Kidney (tissue), 14 donors: Measurements from ENCODE around the gene HTR3E. TPM values are rescaled to one million over a fixed set of nuclear protein-coding genes. Genes with fewer than 3 reads are reported as not detected.

Experiments
- DNase-seq, 5 donors: peaks; one replicate each; pipeline ENCODE4 v3.0.0-alpha.2; 2013 to 2020
- FAIRE-seq: peaks from 2 replicates; lab custom pipeline; 2012; peaks lifted over from hg19 to GRCh38; lab: Jason Lieb, UNC
- H3K27ac ChIP-seq, 2 donors: one replicate each; pipeline ENCODE4 v1.7.0; 2013; ENCODE audit warnings: low read depth in 2 of 2, low read length in 2 of 2, inconsistent platforms in 1 of 2
- H3K27me3 ChIP-seq: one replicate; pipeline ENCODE4 v1.7.1; 2013; ENCODE audit warnings: low read length, inconsistent platforms; ENCODE audit not compliant: control insufficient read depth, insufficient read depth
- H3K36me3 ChIP-seq, 3 donors: one replicate each; pipeline versions ENCODE4 v1.7.0 to v1.7.1; 2013; ENCODE audit warnings: low read length in 3 of 3, control low read depth in 1 of 3, inconsistent platforms in 1 of 3; ENCODE audit not compliant: insufficient read depth in 3 of 3, control insufficient read depth in 2 of 3
- H3K4me1 ChIP-seq, 3 donors: one replicate each; pipeline versions ENCODE4 v1.7.0 to v1.7.1; 2013; ENCODE audit warnings: low read length in 3 of 3, inconsistent platforms in 1 of 3, low read depth in 1 of 3; ENCODE audit not compliant: control insufficient read depth in 2 of 3, insufficient read depth in 2 of 3
- H3K4me3 ChIP-seq, 3 donors: one replicate each; pipeline versions ENCODE4 v1.7.0 to v1.8.1; 2013; ENCODE audit warnings: low read length in 3 of 3, control low read depth in 1 of 3, inconsistent platforms in 1 of 3
- H3K9ac ChIP-seq, 3 donors: one replicate each; pipeline versions ENCODE4 v1.7.0 to v1.7.1; 2013; ENCODE audit warnings: low read length in 3 of 3, control low read depth in 1 of 3, inconsistent platforms in 1 of 3
- H3K9me3 ChIP-seq, 3 donors: one replicate each; pipeline versions ENCODE4 v1.7.0 to v1.7.1; 2013; ENCODE audit warnings: low read length in 3 of 3, control low read depth in 1 of 3, inconsistent platforms in 1 of 3; ENCODE audit not compliant: control insufficient read depth in 2 of 3, insufficient read depth in 1 of 3
- intact Hi-C: fragments of 100-400 bp; cut with DNase I; formaldehyde crosslinking; loops from one replicate; pipeline ENCODE4 v1.11.1; 2022
- polyA plus RNA-seq: library from polyadenylated mRNA; stranded (reverse); fragments of 350-450 nt; fragmentation: Illumina TruSeq; extraction: RNeasy Lipid Tissue Mini Kit (QIAGEN cat#74804); gene quantifications from one replicate; pipeline ENCODE4 v1.2.3, GENCODE V29; 2014; ENCODE audit warnings: low read depth, low replicate concordance; ENCODE audit not compliant: insufficient read depth
- total RNA-seq: library from RNA; stranded (reverse); fragmentation: NEBNext Ultra II Directional; extraction: Animal tissue kit (Norgen Biotek cat#: 25700); gene quantifications from one replicate; pipeline ENCODE4 v1.2.1, GENCODE V29; 2021
- TF ChIP-seq, protein P1 (sequence below): IDR thresholded peaks from 3 replicates; pipeline ENCODE4 v1.5.1; 2012; ENCODE audit warnings: mild to moderate bottlenecking, moderate library complexity, borderline replicate concordance; ENCODE audit not compliant: insufficient read depth; ENCODE audit errors: extremely low read depth
- donor health status: control.
- donor health status: control.
- donor health status: control.
- donor health status: control.
- donor health status: control.
- donor health status: DM: yes; HTN: yes; CAD: no.
- donor health status: Normal renal cell carcinoma (clear cell type).

HTR3E gene
- total and polyA plus RNA-seq, 2 donors from 2014 or later, result not detected

DNA sequence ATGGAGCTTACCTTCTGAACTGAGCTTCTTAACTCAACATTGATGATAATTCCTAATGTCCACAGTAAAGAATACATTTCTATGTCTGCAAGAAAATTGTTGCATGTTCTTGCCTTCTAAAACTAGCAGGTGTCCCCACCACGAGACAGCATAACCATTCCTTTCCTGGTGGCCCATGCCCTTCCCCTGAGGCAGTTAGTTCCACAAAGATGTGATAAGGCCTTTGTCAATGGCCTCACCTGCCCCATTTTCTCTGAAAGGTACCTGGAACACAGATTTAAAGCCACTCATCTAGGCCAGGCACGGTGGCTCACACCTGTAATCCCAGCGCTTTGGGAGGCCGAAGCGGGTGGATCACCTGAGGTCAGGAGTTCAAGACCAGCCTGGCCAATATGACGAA lies 21.0 kb upstream of the HTR3E start:
- no peak for FAIRE-seq

DNA sequence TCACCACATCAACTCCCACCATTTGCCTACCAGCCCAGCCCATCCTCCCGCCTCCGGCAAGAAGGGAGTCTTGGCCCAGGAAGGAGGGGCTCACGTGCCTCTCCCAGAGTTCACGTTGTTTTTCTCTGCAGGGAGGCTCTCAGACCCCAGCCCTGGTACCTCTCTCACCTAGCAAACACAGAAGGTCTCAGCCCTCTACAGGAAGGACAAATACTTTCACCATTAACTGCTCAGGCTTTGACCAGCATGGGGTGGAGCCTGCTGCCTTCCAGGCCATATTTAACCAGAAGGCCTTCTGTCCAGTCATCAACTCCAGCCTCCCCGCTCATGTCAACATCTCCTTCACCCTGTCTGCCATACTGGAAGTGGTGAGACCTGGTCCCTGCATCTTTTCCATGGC lies 19.0 kb upstream of the HTR3E start:
- Histone ChIP-seq H3K36me3 (no peaks in the 10 kb centered on the region), H3K27me3 (no peaks in the 10 kb centered on the region), H3K9me3 (no peaks in the 10 kb centered on the region), H3K27ac (no peak overlapping the region), H3K4me3 (no peak overlapping the region), H3K9ac (no peak overlapping the region), H3K4me1 (no peaks in the 10 kb centered on the region)
- intact Hi-C loops, result no loop called here
- TF ChIP-seq, protein P1, sequence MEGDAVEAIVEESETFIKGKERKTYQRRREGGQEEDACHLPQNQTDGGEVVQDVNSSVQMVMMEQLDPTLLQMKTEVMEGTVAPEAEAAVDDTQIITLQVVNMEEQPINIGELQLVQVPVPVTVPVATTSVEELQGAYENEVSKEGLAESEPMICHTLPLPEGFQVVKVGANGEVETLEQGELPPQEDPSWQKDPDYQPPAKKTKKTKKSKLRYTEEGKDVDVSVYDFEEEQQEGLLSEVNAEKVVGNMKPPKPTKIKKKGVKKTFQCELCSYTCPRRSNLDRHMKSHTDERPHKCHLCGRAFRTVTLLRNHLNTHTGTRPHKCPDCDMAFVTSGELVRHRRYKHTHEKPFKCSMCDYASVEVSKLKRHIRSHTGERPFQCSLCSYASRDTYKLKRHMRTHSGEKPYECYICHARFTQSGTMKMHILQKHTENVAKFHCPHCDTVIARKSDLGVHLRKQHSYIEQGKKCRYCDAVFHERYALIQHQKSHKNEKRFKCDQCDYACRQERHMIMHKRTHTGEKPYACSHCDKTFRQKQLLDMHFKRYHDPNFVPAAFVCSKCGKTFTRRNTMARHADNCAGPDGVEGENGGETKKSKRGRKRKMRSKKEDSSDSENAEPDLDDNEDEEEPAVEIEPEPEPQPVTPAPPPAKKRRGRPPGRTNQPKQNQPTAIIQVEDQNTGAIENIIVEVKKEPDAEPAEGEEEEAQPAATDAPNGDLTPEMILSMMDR, result no peak
- FAIRE-seq, result no peak
- no peak for DNase-seq

More for the DNA sequence above, 21.0 kb upstream of the HTR3E start:
- H3K9me3 ChIP-seq, result no peaks in the 10 kb centered on the region
- no peaks in the 10 kb centered on the region for H3K27me3 ChIP-seq
- H3K4me3 ChIP-seq, result no peak overlapping the region
- intact Hi-C loops, result no loop called here
- no peak overlapping the region for H3K27ac ChIP-seq
- H3K4me1 ChIP-seq, result no peaks in the 10 kb centered on the region
- no peak overlapping the region for H3K9ac ChIP-seq
- no peak for DNase-seq
- no peaks in the 10 kb centered on the region for H3K36me3 ChIP-seq
- TF ChIP-seq, protein P1, result no peak

DNA sequence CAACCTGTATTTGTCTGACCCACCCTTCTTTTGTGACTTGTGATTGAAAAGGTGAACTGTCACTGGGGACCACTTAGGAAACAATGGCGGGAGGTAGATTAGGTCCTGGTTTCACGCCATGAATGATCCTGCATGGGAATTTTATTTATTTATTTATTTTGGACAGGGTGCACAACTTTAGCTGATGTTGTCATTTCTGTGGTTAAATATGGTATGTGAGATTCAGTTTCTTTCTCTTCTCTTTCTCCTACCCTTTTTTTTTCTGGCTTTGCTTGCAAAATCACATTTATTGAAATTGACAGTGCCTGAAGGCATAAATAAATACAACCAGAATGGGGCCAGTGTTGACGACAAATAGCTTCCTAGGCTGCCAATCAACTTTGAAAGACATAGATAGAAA lies 18.0 kb upstream of the HTR3E start:
- intact Hi-C loops, result no loop called here
- no peak for DNase-seq
- H3K9me3 ChIP-seq, result no peaks in the 10 kb centered on the region
- H3K4me3 ChIP-seq, result no peak overlapping the region
- H3K27me3 ChIP-seq, result no peaks in the 10 kb centered on the region
- H3K9ac ChIP-seq, result no peak overlapping the region
- no peak for FAIRE-seq
- H3K27ac ChIP-seq, result no peak overlapping the region
- TF ChIP-seq, protein P1, result no peak
- no peaks in the 10 kb centered on the region for H3K36me3 ChIP-seq
- H3K4me1 ChIP-seq, result no peaks in the 10 kb centered on the region

DNA sequence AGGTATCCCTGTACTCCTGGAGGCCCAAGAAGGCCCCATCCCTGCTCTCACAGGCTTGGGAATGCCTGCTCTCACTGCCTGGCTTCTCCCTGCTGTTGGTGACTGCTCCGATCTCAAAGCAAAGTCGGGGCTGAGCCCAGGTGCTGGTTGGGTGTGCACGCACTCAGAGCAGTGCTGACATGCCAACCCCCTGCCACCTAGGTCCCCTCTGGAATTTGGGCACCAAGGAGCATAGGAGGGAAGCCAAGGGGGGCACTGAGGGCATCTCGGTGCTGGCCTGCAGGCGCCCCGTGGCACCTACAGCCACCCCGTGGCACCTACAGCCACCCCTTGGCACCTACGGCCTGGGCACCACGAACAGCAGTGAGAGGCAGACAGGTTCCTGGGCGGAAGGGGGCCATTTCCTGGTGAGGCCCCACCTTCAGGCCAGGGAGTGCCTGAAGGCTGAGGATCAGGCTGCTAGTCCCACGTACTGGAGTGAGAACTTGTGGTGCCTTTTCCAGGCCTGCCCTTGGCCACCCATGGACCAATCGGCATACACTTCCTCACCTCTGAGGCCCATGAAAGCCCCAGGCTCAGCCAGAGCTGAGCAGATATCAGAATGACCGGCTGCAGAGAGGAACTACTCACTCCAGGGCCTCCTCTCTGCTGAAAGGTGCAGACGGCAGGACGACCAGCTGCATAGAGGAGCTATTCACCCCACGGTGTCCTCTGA lies 15.6 kb upstream of the HTR3E start:
- no peak overlapping the region for H3K27ac ChIP-seq
- H3K4me1 ChIP-seq, result no peaks in the 10 kb centered on the region
- no peak for DNase-seq
- no peaks in the 10 kb centered on the region for H3K36me3 ChIP-seq
- no peaks in the 10 kb centered on the region for H3K27me3 ChIP-seq
- no peak overlapping the region for H3K4me3 ChIP-seq
- H3K9ac ChIP-seq, result no peak overlapping the region
- TF ChIP-seq, protein P1, result no peak
- FAIRE-seq, result no peak
- H3K9me3 ChIP-seq, result no peaks in the 10 kb centered on the region
- intact Hi-C loops, result no loop called here
